ENCODE measurements around the gene LGALS1. TPM values are rescaled to one million over a fixed set of nuclear protein-coding genes. Genes with fewer than 3 reads are reported as not detected.

LGALS1 gene
- total RNA-seq, 2 experiments from 2014 or later = 85.1 to 93.7 TPM

- ATAC-seq (ENCODE audit: poor library complexity) = no peak
- peaks cover 18% of the 10 kb centered on the region for H3K36me3 Mint-ChIP-seq (ENCODE audit: low read depth)
- Histone ChIP-seq H3K4me3 (ENCODE audit: low read length) (no peak overlapping the region), H3K9me3 (ENCODE audit: control insufficient read depth in 1 of 2, insufficient read depth in 1 of 2, low read length in 2 of 2) (no peaks in the 10 kb centered on the region), H3K36me3 (ENCODE audit: insufficient read depth, low read length) (peaks cover 11% of the 10 kb centered on the region), H3K27me3 (ENCODE audit: control insufficient read depth in 1 of 2, insufficient read depth in 2 of 2, low read length in 2 of 2) (no peaks in the 10 kb centered on the region), H3K4me1 (ENCODE audit: insufficient read depth, low read length) (peaks cover 90% of the 10 kb centered on the region), H3K27ac (ENCODE audit: low read depth in 1 of 2, low read length in 2 of 2) (peak overlapping the region; percentile 73 to 77)
- no peaks in the 10 kb centered on the region for H3K9me3 Mint-ChIP-seq
- peak overlapping the region; percentile 98 for H3K4me3 Mint-ChIP-seq
- peak in 3 of 14 experiments; percentile 35 to 56 (median 49) for DNase-seq
- H3K27me3 Mint-ChIP-seq = no peaks in the 10 kb centered on the region
- peaks cover 68% of the 10 kb centered on the region for H3K4me1 Mint-ChIP-seq (ENCODE audit: low read depth)
- peak overlapping the region; percentile 94 for H3K27ac Mint-ChIP-seq
- intact Hi-C loops (cut with DNase I, micrococcal nuclease) = no loop called here
- ChIA-PET CTCF (interaction anchor here (0.8 to 2.2 kb wide), 5 partner anchors 8 to 45 kb away, joined by 3 to 7 read pairs (median 3); partner anchors contain the start of gene PDXP), POLR2A (interaction anchor here (0.9 to 9.5 kb wide), 9 partner anchors 9 to 70 kb away, joined by 3 to 107 read pairs (median 4); partner anchors contain the start of genes GGA1, LGALS1, NOL12 and PDXP)
- no peak for TF ChIP-seq CTCF (IDR thresholded peaks at IDR 0.05)
Measured at GRCh38 chr22:37636186-37636948, 39.1 kb upstream of the LGALS1 start.

- H3K4me3 ChIP-seq (ENCODE audit: low read length) = no peak overlapping the region
- no peaks in the 10 kb centered on the region for H3K9me3 ChIP-seq (ENCODE audit: control insufficient read depth in 1 of 2, insufficient read depth in 1 of 2, low read length in 2 of 2)
- H3K27ac ChIP-seq (ENCODE audit: low read depth in 1 of 2, low read length in 2 of 2) = peak overlapping the region; percentile 73 to 77
- Mint-ChIP-seq H3K36me3 (ENCODE audit: low read depth) (peaks cover 23% of the 10 kb centered on the region), H3K27me3 (no peaks in the 10 kb centered on the region), H3K4me3 (peak overlapping the region; percentile 98), H3K27ac (peak overlapping the region; percentile 94), H3K4me1 (ENCODE audit: low read depth) (peaks cover 72% of the 10 kb centered on the region), H3K9me3 (no peaks in the 10 kb centered on the region)
- no peaks in the 10 kb centered on the region for H3K27me3 ChIP-seq (ENCODE audit: control insufficient read depth in 1 of 2, insufficient read depth in 2 of 2, low read length in 2 of 2)
- H3K4me1 ChIP-seq (ENCODE audit: insufficient read depth, low read length) = peaks cover 90% of the 10 kb centered on the region
- ATAC-seq (ENCODE audit: poor library complexity) (no peak), DNase-seq (no peak)
- intact Hi-C loops (cut with DNase I, micrococcal nuclease) = no loop called here
- H3K36me3 ChIP-seq (ENCODE audit: insufficient read depth, low read length) = peaks cover 12% of the 10 kb centered on the region
- ChIA-PET CTCF (interaction anchor here (0.9 to 2.2 kb wide), 4 partner anchors 8 to 30 kb away, joined by 3 to 7 read pairs (median 4); partner anchors contain the start of gene PDXP), POLR2A (interaction anchor here (0.9 to 9.5 kb wide), 9 partner anchors 10 to 70 kb away, joined by 3 to 107 read pairs (median 4); partner anchors contain the start of genes GGA1, LGALS1, NOL12 and PDXP)
- TF ChIP-seq CTCF (IDR thresholded peaks at IDR 0.05) = no peak
Measured at GRCh38 chr22:37636949-37637273, 38.5 kb upstream of the LGALS1 start.

- no peaks in the 10 kb centered on the region for H3K27me3 Mint-ChIP-seq
- Histone ChIP-seq H3K4me3 (ENCODE audit: low read length) (peak overlapping the region; percentile 97), H3K9me3 (ENCODE audit: control insufficient read depth in 1 of 2, insufficient read depth in 1 of 2, low read length in 2 of 2) (no peaks in the 10 kb centered on the region), H3K27me3 (ENCODE audit: control insufficient read depth in 1 of 2, insufficient read depth in 2 of 2, low read length in 2 of 2) (no peaks in the 10 kb centered on the region), H3K27ac (ENCODE audit: low read depth in 1 of 2, low read length in 2 of 2) (peak overlapping the region; percentile 73 to 77), H3K36me3 (ENCODE audit: insufficient read depth, low read length) (peaks cover 25% of the 10 kb centered on the region), H3K4me1 (ENCODE audit: insufficient read depth, low read length) (peaks cover 90% of the 10 kb centered on the region)
- H3K36me3 Mint-ChIP-seq (ENCODE audit: low read depth) = peaks cover 37% of the 10 kb centered on the region
- peak overlapping the region; percentile 94 for H3K27ac Mint-ChIP-seq
- ATAC-seq (ENCODE audit: poor library complexity) (peak; percentile 36), DNase-seq (peak in 8 of 14 experiments; percentile 25 to 64 (median 48))
- H3K4me3 Mint-ChIP-seq = peak overlapping the region; percentile 98
- ChIA-PET POLR2A (interaction anchor here (0.6 to 9.5 kb wide), 8 partner anchors 12 to 509 kb away, joined by 3 to 107 read pairs (median 16); partner anchors contain the start of genes GGA1, LGALS1, NOL12 and PDXP), CTCF (interaction anchor here (7.4 kb wide), 1 partner anchor 42 kb away, joined by 171 read pairs; the partner anchor contains the start of genes LGALS1 and NOL12)
- H3K4me1 Mint-ChIP-seq (ENCODE audit: low read depth) = peaks cover 77% of the 10 kb centered on the region
- TF ChIP-seq CTCF (IDR thresholded peaks at IDR 0.05) = no peak
- intact Hi-C loops (cut with DNase I, micrococcal nuclease) = no loop called here
- no peaks in the 10 kb centered on the region for H3K9me3 Mint-ChIP-seq
Measured at GRCh38 chr22:37638391-37639069, 36.9 kb upstream of the LGALS1 start.

All from CD4-positive, alpha-beta T cell (primary cell).